Measurements from ENCODE around the gene LRMDA.

GRCh38 chr10:75738924-75739323, 307.5 kb downstream of the LRMDA start:
- TF ChIP-seq POLR2A (IDR thresholded peaks at IDR 0.05): no peak
- no peak for TF ChIP-seq CTCF (IDR thresholded peaks at IDR 0.05)
